ENCODE data around the gene GABRE. TPM values are rescaled to one million over a fixed set of nuclear protein-coding genes. Genes with fewer than 3 reads are reported as not detected.

The GABRE gene
- total and polyA plus RNA-seq, 9 donors: 19.5 to 53.2 (median 40.7) TPM

Other genes with a start within 250 kb of the GABRE start
- gene CNGA2, start 239.9 kb downstream of the GABRE start, total RNA-seq: not detected
- gene CNGA2, start 239.9 kb downstream of the GABRE start, polyA plus RNA-seq (ENCODE audit: insufficient read depth in 1 of 8, insufficient read length in 8 of 8, low replicate concordance in 1 of 8): not detected
- not detected for gene MAGEA4, start 61.8 kb downstream of the GABRE start, total RNA-seq
- gene MAGEA4, start 61.8 kb downstream of the GABRE start, polyA plus RNA-seq (ENCODE audit: insufficient read depth in 1 of 8, insufficient read length in 8 of 8, low replicate concordance in 1 of 8): under 1 TPM in 1 of 8 donors, not detected in 7; 0.14 TPM
- not detected for gene MAGEA10, start 163.9 kb upstream of the GABRE start, total RNA-seq
- under 1 TPM in 1 of 8 donors, not detected in 7; 0.04 TPM for gene MAGEA10, start 163.9 kb upstream of the GABRE start, polyA plus RNA-seq (ENCODE audit: insufficient read depth in 1 of 8, insufficient read length in 8 of 8, low replicate concordance in 1 of 8)